Mesodermal cell (in vitro differentiated cells): ENCODE results near the gene ULBP1.
"Not testable (repeated sequence)": the region's sequence is repeated elsewhere in the genome, so short reads cannot be mapped to it uniquely, and the experiment has no call there.

Experiments
- H3K27ac ChIP-seq: 2 replicates; pipeline ENCODE4 v1.7.0; 2013; ENCODE audit warnings: mild to moderate bottlenecking, low read depth, low read length, moderate library complexity; ENCODE audit not compliant: severe bottlenecking
- H3K36me3 ChIP-seq: 2 replicates; pipeline ENCODE4 v1.7.1; 2013; ENCODE audit warnings: mild to moderate bottlenecking, low read length, moderate library complexity; ENCODE audit not compliant: control insufficient read depth, insufficient read depth
- H3K4me1 ChIP-seq: one replicate; pipeline ENCODE4 v1.7.1; 2013; ENCODE audit warnings: mild to moderate bottlenecking, low read length; ENCODE audit not compliant: insufficient read depth, control insufficient read depth, poor library complexity, severe bottlenecking
- H3K4me3 ChIP-seq: 2 replicates; pipeline ENCODE4 v1.7.0; 2013; ENCODE audit warnings: low read length, control low read depth, mild to moderate bottlenecking; ENCODE audit not compliant: insufficient read depth, poor library complexity, severe bottlenecking; ENCODE audit errors: extremely low read depth
- H3K9me3 ChIP-seq: 2 replicates; pipeline ENCODE4 v1.7.1; 2013; ENCODE audit warnings: mild to moderate bottlenecking, low read length, moderate library complexity; ENCODE audit not compliant: control insufficient read depth
- WGBS, 2 experiments: methylation state at CpG; one replicate each; pipeline ENCODE4 v1.1.5; 2013; ENCODE audit warnings: missing lambda C conversion rate in 2 of 2; ENCODE audit not compliant: insufficient coverage in 2 of 2; 5-methylcytosine and 5-hydroxymethylcytosine counted together

The ULBP1 gene

DNA sequence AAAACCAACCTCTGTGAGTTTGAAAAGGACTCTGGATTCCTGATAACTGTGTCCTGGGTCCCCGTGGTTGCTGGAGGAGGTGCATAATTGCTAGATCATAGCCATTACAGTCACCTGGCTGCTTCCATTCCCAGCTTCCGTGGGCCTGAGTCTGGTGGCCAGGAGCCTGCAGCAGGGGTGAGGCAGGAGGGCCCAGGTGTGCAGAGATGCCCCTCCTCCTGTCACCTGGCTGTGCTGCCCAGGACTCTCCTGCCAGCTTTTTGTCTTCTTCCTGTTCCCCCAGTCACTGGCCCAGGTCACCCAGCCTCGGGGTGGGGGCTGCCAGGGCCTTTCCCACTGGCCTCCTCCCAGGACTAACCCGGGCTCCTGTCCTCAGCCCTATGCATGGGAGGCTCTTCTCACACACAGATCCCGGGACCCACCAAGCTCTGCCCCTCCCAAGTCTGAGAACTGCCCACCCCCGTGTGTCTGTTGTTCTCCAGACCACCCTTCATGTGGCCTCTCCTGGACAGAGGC is 31.6 kb downstream of the ULBP1 start:
- H3K4me1 ChIP-seq, result peaks cover 4% of the 10 kb centered on the region
- H3K9me3 ChIP-seq, result no peaks in the 10 kb centered on the region
- no peaks in the 10 kb centered on the region for H3K36me3 ChIP-seq
- WGBS, 2 experiments, result 67 to 80% methylated on average over 5 to 6 of the region's 6 CpGs
- H3K27ac ChIP-seq, result no peak overlapping the region
- no peak overlapping the region for H3K4me3 ChIP-seq

DNA sequence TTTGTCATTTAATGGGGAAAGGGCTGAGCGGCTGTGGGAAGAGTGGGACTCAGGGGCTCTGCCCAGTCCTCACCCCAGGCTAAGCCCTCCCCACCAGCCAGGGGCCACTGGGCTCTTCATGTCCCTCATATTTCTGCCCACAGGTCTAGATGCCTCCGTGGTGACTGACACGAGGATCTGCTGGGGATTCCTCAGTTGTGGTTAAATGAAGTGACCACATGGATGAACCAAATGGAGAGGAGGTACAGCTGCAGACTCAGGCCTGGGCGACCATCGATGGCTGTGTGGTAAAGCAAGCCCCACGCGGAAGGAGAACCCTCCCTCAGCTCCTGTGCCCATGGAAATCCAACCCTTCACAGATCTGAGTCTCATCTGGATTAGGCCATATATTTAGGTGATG is 32.2 kb downstream of the ULBP1 start:
- no peak overlapping the region for H3K27ac ChIP-seq
- WGBS, 2 experiments, result 80 to 81% methylated on average over 2 to 7 of the region's 7 CpGs
- no peaks in the 10 kb centered on the region for H3K36me3 ChIP-seq

DNA sequence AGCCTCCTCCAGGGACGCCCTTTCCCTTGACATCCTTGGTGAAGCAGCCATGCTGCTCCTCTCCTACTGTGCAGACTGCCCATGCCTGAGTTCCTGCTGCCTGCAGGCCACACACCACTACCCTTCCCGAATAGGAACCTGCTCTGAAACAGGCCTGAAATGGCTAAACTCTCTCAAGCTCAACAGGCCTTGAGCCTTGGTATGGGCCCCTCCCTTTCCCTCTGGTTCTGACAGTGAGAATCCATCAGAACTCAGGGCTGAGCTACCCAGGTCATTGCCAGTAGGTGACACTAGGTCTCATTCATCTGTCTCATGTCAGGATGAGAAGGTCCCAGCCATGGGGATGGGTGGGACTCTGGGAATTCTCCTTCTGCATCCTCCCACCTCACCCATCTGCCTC is 35.9 kb downstream of the ULBP1 start:
- Histone ChIP-seq H3K27ac (no peak overlapping the region), H3K36me3 (no peaks in the 10 kb centered on the region), H3K4me1 (peaks cover 3% of the 10 kb centered on the region), H3K9me3 (no peaks in the 10 kb centered on the region), H3K4me3 (no peak overlapping the region)
- WGBS, 2 experiments, result 73 to 100% methylated on average over 1 to 2 of the region's 2 CpGs

More for the DNA sequence above, 32.2 kb downstream of the ULBP1 start:
- Histone ChIP-seq H3K4me3 (no peak overlapping the region), H3K9me3 (no peaks in the 10 kb centered on the region), H3K4me1 (peaks cover 3% of the 10 kb centered on the region)

DNA sequence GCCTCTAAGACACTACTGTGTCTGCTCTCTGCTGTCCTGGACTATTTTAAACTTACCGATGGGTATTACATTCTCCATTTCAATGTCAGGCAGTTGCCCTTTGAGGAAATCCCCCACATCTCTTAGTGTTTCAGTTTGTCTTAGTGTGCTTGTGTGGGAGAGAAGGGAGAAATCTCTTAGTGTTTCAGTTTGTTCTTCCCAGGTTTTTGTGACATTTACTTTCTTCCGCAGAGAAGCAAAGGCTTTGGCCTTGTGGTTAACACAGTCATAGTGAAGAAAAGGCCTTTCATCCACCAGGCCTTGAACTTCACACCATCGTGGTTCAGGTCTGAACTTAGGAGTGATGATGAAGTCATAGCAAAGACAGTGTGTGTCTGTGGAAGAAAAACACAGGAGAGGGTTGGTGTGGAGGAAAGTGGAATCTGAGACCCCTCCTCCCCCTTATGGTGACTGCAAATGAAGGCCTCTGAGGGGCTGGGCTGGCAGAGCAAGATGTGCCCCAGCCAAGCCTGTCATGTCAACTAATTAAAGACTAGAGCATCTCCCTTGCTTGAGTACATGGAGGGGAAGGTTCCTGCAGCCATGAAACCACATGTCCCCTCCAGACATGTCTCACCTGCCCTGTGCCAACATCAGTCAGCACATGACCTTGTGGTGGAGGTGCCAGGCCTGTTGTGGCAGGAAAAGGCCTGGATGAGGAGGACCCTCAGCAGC is 37.7 kb downstream of the ULBP1 start:
- Histone ChIP-seq H3K9me3 (no peaks in the 10 kb centered on the region), H3K4me3 (no peak overlapping the region), H3K4me1 (peaks cover 3% of the 10 kb centered on the region), H3K27ac (no peak overlapping the region), H3K36me3 (no peaks in the 10 kb centered on the region)
- WGBS, 2 experiments, result 83 to 100% methylated on average over 1 to 3 of the region's 3 CpGs

DNA sequence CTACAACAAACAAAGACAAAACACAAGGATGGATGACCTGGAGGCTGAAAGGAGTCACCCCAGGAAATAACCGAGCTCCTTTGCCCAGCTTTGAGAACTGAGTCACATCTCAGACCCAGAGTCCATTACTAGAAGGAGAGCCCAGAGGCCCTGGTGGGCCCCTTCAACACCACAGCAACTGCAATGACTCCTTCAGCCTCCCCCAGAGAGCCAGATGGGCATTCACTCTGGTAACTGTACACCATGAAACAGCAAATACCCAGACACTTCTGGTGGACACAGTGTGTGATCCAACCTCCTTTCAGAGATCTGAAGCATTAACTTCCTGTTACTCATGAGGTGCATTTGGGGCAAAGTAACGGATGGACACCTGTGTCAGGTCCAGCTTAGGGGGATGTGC is 39.0 kb downstream of the ULBP1 start:
- H3K4me3 ChIP-seq, result no peak overlapping the region
- no peaks in the 10 kb centered on the region for H3K36me3 ChIP-seq
- no peaks in the 10 kb centered on the region for H3K9me3 ChIP-seq
- no peak overlapping the region for H3K27ac ChIP-seq
- H3K4me1 ChIP-seq, result peaks cover 3% of the 10 kb centered on the region
- 83 to 100% methylated on average over 1 of the region's 2 CpGs for WGBS, 2 experiments

DNA sequence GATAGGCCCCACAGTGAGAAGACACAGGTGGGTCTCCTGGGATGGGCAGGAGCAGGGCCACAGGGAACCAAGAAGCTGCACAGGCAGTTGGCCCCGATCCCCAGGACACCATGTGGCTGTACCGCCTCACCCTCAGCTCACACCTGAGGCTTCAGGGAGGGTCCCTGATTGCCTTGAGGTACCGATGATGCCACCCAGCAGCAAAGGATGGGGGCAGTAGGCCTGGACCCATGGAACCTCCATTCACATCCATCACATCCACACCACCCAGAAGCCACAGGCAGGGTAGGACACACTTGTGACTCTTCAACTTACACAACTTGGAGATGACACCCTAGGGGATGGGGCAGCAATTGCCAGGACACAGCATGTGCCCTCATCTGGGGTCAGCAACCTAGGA is 39.9 kb downstream of the ULBP1 start:
- H3K4me1 ChIP-seq, H3K4me3 ChIP-seq, H3K9me3 ChIP-seq, H3K36me3 ChIP-seq, H3K27ac ChIP-seq: not testable (repeated sequence)
- 72 to 85% methylated on average over 3 of the region's 3 CpGs for WGBS, 2 experiments

DNA sequence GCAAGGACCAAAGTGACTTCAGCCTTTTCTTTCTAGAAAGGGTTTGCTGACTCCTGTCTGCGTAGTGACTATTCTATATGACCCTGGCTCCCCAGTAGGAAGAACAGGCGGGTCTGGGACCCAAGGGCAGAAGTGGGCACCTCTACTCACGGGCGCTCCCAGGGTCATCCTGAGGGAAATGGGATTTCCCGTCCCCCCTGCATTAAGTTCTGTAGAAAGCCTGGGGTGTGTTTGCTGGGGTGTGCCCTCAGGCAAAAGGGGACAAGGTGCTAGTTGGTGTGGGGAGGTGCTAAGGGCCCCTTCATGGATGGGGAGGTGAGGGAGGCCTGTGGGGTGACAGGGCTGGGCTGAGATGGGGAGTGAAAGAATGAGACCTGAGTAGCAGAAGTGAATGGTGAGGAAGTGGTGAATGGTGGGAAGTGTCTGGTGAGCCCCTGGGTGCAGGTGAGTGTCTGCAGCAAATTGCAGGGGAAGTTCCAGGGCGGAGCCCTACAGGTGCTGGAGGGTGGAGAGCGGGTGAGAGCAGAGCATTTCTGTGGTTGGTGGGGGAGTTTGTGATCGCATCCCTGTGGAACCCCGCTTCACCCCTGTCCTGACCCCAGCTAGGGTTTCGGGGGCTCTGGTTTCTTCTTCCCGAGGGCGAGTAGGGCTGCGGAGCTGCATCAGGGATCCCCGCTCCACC is 40.5 kb downstream of the ULBP1 start:
- Histone ChIP-seq H3K4me3 (peak overlapping the region; percentile 59), H3K4me1 (peaks cover 7% of the 10 kb centered on the region), H3K27ac (no peak overlapping the region), H3K36me3 (no peaks in the 10 kb centered on the region), H3K9me3 (no peaks in the 10 kb centered on the region)
- 14 to 44% methylated on average over 6 of the region's 14 CpGs for WGBS, 2 experiments

DNA sequence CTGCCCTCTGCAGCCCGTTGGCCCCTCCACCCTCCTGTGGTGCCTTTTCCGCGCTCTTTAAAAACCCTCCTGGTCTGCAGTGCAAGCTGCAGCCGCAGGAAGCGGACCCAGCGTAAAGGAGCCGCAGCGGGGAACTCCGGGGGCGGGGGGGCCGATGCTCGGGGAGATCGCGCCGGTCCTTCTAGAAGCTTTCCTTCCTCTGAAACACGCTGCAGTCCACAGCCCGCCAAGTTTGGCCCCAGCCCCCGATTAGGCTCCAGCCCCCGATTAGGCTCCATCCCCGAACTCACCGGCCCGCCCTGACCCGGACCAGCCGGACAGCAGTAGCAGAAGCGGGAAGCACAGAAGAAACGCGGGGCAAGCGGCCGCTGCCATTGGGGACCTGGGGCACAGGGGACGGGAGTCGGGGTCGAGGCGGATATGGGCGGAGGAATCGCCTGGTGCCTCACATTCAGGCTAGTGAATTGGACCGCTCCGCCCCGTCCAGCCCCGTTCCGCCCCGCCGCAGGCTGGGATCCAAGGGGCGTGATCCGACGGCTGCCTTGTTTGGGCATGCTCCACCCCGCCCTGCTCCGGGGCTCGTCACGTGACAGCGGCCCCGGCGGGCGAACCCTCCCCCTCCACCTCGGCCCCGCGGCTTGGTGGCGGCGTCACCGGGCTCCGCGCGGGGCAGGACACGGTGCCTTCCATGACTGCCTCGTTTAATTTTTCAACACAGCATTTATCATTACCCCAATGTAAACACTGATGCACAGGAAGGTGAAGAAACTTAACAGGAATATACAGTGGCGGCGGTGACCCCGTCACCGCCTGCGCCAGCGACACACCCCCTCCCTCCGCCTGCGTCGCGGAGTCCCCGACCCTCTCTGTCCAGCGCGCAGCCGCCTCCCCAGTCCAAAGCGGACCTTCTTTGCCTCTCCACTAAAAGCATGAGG is 41.3 kb downstream of the ULBP1 start:
- H3K27ac ChIP-seq, result no peak overlapping the region
- no peaks in the 10 kb centered on the region for H3K36me3 ChIP-seq
- 0 to 1% methylated on average over 44 to 48 of the region's 79 CpGs for WGBS, 2 experiments
- H3K4me1 ChIP-seq, result peaks cover 7% of the 10 kb centered on the region
- peak overlapping the region; percentile 59 for H3K4me3 ChIP-seq
- H3K9me3 ChIP-seq, result no peaks in the 10 kb centered on the region

DNA sequence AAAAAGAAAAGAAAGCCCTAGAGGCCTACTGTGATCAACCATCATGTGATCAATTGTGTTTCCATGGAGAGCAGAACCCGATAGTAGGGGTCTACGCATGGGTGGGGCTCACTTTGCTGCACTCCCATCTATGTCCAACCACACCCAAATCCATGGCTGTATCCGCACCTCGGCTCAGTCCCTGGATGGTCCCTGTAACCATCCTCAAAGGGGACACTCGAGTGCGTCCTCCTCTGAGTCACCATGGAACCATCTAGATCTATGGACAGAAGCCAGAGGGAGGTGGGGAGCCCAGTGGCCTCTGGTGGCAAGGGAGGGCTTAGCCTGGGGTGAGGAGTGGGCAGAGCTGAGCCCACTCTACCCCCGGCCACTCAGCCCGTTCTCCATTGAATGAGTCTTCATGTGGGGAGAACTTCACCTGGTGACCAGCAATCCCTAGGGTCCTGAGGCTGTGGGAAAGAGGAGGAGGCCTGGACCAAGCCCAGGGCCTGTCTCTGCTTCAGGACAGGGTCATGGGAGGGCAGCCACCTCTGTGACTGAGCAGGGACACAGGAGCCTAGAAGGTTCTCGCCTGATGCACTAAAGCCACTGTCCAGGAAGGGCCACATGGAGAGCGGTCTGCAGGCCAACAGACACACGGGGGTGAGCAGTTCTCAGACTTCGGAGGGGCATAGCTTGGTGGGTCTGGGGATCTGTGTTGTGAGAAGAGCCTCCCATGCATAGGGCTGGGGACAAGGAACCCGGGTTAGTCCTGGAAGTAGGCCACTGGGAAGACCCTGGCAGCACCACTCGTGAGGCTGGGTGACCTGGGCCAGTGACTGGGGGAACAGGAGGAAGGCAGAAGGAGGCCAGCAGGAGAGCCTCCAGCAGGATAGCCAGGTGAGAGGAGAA is 42.3 kb downstream of the ULBP1 start:
- Histone ChIP-seq H3K4me3 (peak overlapping the region; percentile 59), H3K27ac (no peak overlapping the region), H3K36me3 (no peaks in the 10 kb centered on the region)

More for the DNA sequence above, 42.3 kb downstream of the ULBP1 start:
- WGBS, 2 experiments, result 76 to 84% methylated on average over 8 to 14 of the region's 14 CpGs
- Histone ChIP-seq H3K4me1 (peaks cover 7% of the 10 kb centered on the region), H3K9me3 (no peaks in the 10 kb centered on the region)
